CD4-positive, alpha-beta T cell treated with Interleukin-21 for 1 hour (primary cell): ENCODE results near the gene EFEMP2.
A peak's percentile ranks its signal among the peaks of the same experiment; 100 is the strongest.

ENCODE experiments used
- DNase-seq: peaks from one replicate; pipeline ENCODE4 v3.0.0-alpha.2; 2020

The EFEMP2 gene

GRCh38 chr11:65884716-65885092 is 12.1 kb upstream of the EFEMP2 start:
- peak; percentile 87 for DNase-seq

- DNase-seq: no peak
Observed at GRCh38 chr11:65883786-65884715, 11.5 kb upstream of the EFEMP2 start.

GRCh38 chr11:65883058-65883761 is 10.6 kb upstream of the EFEMP2 start:
- no peak for DNase-seq

GRCh38 chr11:65882120-65883057 is 9.8 kb upstream of the EFEMP2 start:
- no peak for DNase-seq

GRCh38 chr11:65880844-65881421 is 8.3 kb upstream of the EFEMP2 start:
- DNase-seq: peak; percentile 38

- no peak for DNase-seq
Observed at GRCh38 chr11:65880027-65880426, 7.4 kb upstream of the EFEMP2 start.

GRCh38 chr11:65879617-65880016 is 7.0 kb upstream of the EFEMP2 start, which contains the start of gene CTSW:
CTSW (plus strand) TSS chr11:65879837; CDS start chr11:65879855, 18 bp downstream.
- DNase-seq: peak; percentile 70

- peak; percentile 97 for DNase-seq
Observed at GRCh38 chr11:65873318-65874156, 937 bp upstream of the EFEMP2 start.

- no peak for DNase-seq
Observed at GRCh38 chr11:65871811-65872548, 620 bp downstream of the EFEMP2 start.

- no peak for DNase-seq
Observed at GRCh38 chr11:65870706-65871681, 1.6 kb downstream of the EFEMP2 start.

GRCh38 chr11:65870307-65870658 is 2.3 kb downstream of the EFEMP2 start:
- no peak for DNase-seq

GRCh38 chr11:65869643-65870306 is 2.8 kb downstream of the EFEMP2 start:
- no peak for DNase-seq

- no peak for DNase-seq
Observed at GRCh38 chr11:65868907-65869306, 3.7 kb downstream of the EFEMP2 start.

- DNase-seq: peak; percentile 49
Observed at GRCh38 chr11:65868076-65868667, 4.4 kb downstream of the EFEMP2 start.

GRCh38 chr11:65867284-65868071 is 5.1 kb downstream of the EFEMP2 start:
- DNase-seq: no peak

- DNase-seq: no peak
Observed at GRCh38 chr11:65866509-65867283, 5.9 kb downstream of the EFEMP2 start.
